SK-N-SH (cell line): Measurements from ENCODE around the gene PAPLN.

Source experiments
- CTCF ChIP-seq: fragments of 200-600 bp; sonication (generic); IDR thresholded peaks from 2 replicates; pipeline ENCODE4 v1.6.1; 2017; ENCODE audit warnings: antibody characterized with exemption, mild to moderate bottlenecking, moderate library complexity
- EP300 ChIP-seq, 2 experiments: IDR thresholded peaks; 2 replicates each; pipeline versions ENCODE4 v1.4.0 to v1.6.1; 2012; ENCODE audit warnings: borderline replicate concordance in 1 of 2, low read depth in 1 of 2, low read length in 1 of 2
- EZH2phosphoT487 ChIP-seq: fragments of 200-600 bp; sonication (generic); IDR thresholded peaks from 2 replicates; pipeline ENCODE4 v1.6.1; 2017; ENCODE audit warnings: low read depth, mixed run types, mild to moderate bottlenecking, antibody characterized with exemption, moderate library complexity, borderline replicate concordance
- POLR2AphosphoS5 ChIP-seq: IDR thresholded peaks from 2 replicates; pipeline ENCODE4 v1.6.1; 2012; ENCODE audit warnings: low read depth, low read length
- SIN3A ChIP-seq: IDR thresholded peaks from 2 replicates; pipeline ENCODE4 v1.6.1; 2012; ENCODE audit warnings: low read depth, mild to moderate bottlenecking, low read length, moderate library complexity, borderline replicate concordance
- TF ChIP-seq, protein P1 (sequence below): IDR thresholded peaks from 2 replicates; pipeline ENCODE4 v1.4.0; 2012; ENCODE audit warnings: low read depth, borderline replicate concordance
- TF ChIP-seq, protein P2 (sequence below): IDR thresholded peaks from 2 replicates; pipeline ENCODE4 v1.6.1; 2012; ENCODE audit warnings: mild to moderate bottlenecking, low read depth, low read length, moderate library complexity

- no peak for TF ChIP-seq POLR2AphosphoS5
- TF ChIP-seq CTCF, result peak; percentile 21
- TF ChIP-seq EZH2phosphoT487, result no peak
- no peak for TF ChIP-seq SIN3A
- no peak for TF ChIP-seq EP300 (IDR thresholded peaks at IDR 0.05; ENCODE audit: borderline replicate concordance in 1 of 2, low read depth in 1 of 2, low read length in 1 of 2)
- TF ChIP-seq, protein P1, sequence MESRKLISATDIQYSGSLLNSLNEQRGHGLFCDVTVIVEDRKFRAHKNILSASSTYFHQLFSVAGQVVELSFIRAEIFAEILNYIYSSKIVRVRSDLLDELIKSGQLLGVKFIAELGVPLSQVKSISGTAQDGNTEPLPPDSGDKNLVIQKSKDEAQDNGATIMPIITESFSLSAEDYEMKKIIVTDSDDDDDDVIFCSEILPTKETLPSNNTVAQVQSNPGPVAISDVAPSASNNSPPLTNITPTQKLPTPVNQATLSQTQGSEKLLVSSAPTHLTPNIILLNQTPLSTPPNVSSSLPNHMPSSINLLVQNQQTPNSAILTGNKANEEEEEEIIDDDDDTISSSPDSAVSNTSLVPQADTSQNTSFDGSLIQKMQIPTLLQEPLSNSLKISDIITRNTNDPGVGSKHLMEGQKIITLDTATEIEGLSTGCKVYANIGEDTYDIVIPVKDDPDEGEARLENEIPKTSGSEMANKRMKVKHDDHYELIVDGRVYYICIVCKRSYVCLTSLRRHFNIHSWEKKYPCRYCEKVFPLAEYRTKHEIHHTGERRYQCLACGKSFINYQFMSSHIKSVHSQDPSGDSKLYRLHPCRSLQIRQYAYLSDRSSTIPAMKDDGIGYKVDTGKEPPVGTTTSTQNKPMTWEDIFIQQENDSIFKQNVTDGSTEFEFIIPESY, result no peak
- TF ChIP-seq, protein P2, sequence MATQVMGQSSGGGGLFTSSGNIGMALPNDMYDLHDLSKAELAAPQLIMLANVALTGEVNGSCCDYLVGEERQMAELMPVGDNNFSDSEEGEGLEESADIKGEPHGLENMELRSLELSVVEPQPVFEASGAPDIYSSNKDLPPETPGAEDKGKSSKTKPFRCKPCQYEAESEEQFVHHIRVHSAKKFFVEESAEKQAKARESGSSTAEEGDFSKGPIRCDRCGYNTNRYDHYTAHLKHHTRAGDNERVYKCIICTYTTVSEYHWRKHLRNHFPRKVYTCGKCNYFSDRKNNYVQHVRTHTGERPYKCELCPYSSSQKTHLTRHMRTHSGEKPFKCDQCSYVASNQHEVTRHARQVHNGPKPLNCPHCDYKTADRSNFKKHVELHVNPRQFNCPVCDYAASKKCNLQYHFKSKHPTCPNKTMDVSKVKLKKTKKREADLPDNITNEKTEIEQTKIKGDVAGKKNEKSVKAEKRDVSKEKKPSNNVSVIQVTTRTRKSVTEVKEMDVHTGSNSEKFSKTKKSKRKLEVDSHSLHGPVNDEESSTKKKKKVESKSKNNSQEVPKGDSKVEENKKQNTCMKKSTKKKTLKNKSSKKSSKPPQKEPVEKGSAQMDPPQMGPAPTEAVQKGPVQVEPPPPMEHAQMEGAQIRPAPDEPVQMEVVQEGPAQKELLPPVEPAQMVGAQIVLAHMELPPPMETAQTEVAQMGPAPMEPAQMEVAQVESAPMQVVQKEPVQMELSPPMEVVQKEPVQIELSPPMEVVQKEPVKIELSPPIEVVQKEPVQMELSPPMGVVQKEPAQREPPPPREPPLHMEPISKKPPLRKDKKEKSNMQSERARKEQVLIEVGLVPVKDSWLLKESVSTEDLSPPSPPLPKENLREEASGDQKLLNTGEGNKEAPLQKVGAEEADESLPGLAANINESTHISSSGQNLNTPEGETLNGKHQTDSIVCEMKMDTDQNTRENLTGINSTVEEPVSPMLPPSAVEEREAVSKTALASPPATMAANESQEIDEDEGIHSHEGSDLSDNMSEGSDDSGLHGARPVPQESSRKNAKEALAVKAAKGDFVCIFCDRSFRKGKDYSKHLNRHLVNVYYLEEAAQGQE, result no peak
Measured at GRCh38 chr14:73280903-73281302, 43.6 kb downstream of the PAPLN start.
